Measurements from ENCODE around the gene GNG8. TPM values are rescaled to one million over a fixed set of nuclear protein-coding genes. Genes with fewer than 3 reads are reported as not detected.

Gene GNG8
- total and polyA plus RNA-seq, 9 of the 15 experiments (the other 6 are each of a cell fraction or from before 2014, with no cell fraction given) = 1.3 TPM; not detected in 8

DNA sequence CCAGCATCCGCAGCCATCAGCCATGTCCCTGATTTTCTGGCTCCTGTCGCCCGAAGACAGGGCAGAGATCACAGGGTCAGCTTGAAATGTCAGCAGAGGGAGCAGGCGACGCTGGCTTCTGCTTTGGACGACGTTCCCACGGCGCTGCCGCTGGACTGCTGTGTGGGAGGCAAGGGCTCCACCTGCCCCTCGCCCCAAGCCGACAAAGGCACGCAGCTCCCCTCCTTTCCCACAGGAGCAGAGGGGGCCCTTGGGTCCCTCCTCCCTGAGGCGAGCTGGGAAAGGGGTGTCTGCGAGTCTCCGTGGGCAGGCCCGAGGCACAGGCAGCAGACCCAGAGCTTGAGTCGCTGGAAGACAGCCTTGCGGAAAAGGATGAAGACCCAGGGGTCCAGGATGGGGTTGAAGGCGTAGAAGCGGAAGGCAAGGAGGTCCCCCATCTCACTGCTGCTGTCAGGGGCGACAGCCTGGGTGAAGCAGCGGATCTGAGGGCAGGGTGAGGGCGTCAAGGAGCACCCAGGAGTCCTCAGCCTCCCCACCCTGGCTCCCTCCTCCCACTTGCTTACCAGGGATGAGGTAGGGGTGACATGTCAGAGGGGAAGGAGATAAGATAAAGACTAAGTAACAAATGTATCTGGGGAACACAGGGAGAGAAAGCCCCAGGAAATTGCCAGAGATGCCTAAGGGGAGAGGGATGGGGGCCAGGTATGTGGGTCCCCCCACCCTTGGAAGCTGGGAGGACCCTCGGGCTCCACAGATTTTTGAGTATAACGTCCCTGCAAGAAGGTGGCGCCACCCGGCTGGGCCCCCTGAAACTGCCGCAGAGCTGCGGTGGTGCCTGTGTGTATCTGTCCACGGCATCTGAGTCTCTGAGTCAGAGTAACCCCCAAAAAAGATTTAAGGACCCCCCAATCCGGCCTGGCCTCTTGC, 14.5 kb downstream of the GNG8 start (continued):
- TF ChIP-seq ELF2 (CRISPR knock-in tag; IDR thresholded peaks at IDR 0.05) (no peak), RNF2 (IDR thresholded peaks at IDR 0.05) (no peak), MYBL2 (IDR thresholded peaks at IDR 0.05; ENCODE audit: low read depth) (no peak), MYBL2 (CRISPR knock-in tag; IDR thresholded peaks at IDR 0.05; ENCODE audit: borderline replicate concordance) (no peak), EP400 (IDR thresholded peaks at IDR 0.05) (no peak), XRCC3 (IDR thresholded peaks at IDR 0.05) (no peak), TSC22D4 (tag; IDR thresholded peaks at IDR 0.05) (no peak), KAT2B (IDR thresholded peaks at IDR 0.05; ENCODE audit: low read depth, low read length) (no peak), MEIS2 (IDR thresholded peaks at IDR 0.05; ENCODE audit: partially characterized antibody) (peak; percentile 4), ZBTB7A (IDR thresholded peaks at IDR 0.05; ENCODE audit: borderline replicate concordance, control insufficient read depth, low read depth, low read length) (0 out of 2 replicates have a peak, but pooled peaks have one; percentile 29), DNMT1 (IDR thresholded peaks at IDR 0.05) (no peak), KDM5B (IDR thresholded peaks at IDR 0.05; ENCODE audit: insufficient replicate concordance, low read depth, low read length) (no peak), CTBP1 (IDR thresholded peaks at IDR 0.05; ENCODE audit: borderline replicate concordance) (peak; percentile 35; the same call in 1 of the 2 replicates), CBFA2T3 (IDR thresholded peaks at IDR 0.05) (no peak), POLR2AphosphoS2 (IDR thresholded peaks at IDR 0.05; ENCODE audit: low read length) (no peak), PTTG1 (tag; IDR thresholded peaks at IDR 0.05; ENCODE audit: low read depth) (no peak), ZNF263 (CRISPR knock-in tag; IDR thresholded peaks at IDR 0.05; ENCODE audit: borderline replicate concordance) (peak; percentile 96), PRPF4 (IDR thresholded peaks at IDR 0.05; ENCODE audit: insufficient read depth, low read depth, low read length, poor library complexity, severe bottlenecking) (no peak), ZNF12 (CRISPR knock-in tag; IDR thresholded peaks at IDR 0.05) (no peak), FIP1L1 (IDR thresholded peaks at IDR 0.05; ENCODE audit: low read depth, low read length, poor library complexity, severe bottlenecking) (no peak), PHB2 (IDR thresholded peaks at IDR 0.05; ENCODE audit: low read depth) (no peak)
- TF ChIP-seq, protein P1, sequence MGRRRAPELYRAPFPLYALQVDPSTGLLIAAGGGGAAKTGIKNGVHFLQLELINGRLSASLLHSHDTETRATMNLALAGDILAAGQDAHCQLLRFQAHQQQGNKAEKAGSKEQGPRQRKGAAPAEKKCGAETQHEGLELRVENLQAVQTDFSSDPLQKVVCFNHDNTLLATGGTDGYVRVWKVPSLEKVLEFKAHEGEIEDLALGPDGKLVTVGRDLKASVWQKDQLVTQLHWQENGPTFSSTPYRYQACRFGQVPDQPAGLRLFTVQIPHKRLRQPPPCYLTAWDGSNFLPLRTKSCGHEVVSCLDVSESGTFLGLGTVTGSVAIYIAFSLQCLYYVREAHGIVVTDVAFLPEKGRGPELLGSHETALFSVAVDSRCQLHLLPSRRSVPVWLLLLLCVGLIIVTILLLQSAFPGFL (CRISPR knock-in tag; IDR thresholded peaks at IDR 0.05) = no peak
- TF ChIP-seq, protein P2, sequence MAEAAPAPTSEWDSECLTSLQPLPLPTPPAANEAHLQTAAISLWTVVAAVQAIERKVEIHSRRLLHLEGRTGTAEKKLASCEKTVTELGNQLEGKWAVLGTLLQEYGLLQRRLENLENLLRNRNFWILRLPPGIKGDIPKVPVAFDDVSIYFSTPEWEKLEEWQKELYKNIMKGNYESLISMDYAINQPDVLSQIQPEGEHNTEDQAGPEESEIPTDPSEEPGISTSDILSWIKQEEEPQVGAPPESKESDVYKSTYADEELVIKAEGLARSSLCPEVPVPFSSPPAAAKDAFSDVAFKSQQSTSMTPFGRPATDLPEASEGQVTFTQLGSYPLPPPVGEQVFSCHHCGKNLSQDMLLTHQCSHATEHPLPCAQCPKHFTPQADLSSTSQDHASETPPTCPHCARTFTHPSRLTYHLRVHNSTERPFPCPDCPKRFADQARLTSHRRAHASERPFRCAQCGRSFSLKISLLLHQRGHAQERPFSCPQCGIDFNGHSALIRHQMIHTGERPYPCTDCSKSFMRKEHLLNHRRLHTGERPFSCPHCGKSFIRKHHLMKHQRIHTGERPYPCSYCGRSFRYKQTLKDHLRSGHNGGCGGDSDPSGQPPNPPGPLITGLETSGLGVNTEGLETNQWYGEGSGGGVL (CRISPR knock-in tag; IDR thresholded peaks at IDR 0.05) = no peak
- TF ChIP-seq, protein P3, sequence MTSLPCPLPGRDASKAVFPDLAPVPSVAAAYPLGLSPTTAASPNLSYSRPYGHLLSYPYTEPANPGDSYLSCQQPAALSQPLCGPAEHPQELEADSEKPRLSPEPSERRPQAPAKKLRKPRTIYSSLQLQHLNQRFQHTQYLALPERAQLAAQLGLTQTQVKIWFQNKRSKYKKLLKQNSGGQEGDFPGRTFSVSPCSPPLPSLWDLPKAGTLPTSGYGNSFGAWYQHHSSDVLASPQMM (CRISPR knock-in tag; IDR thresholded peaks at IDR 0.05) = no peak
- TF ChIP-seq, protein P4, sequence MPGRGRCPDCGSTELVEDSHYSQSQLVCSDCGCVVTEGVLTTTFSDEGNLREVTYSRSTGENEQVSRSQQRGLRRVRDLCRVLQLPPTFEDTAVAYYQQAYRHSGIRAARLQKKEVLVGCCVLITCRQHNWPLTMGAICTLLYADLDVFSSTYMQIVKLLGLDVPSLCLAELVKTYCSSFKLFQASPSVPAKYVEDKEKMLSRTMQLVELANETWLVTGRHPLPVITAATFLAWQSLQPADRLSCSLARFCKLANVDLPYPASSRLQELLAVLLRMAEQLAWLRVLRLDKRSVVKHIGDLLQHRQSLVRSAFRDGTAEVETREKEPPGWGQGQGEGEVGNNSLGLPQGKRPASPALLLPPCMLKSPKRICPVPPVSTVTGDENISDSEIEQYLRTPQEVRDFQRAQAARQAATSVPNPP (IDR thresholded peaks at IDR 0.05; ENCODE audit: borderline replicate concordance, insufficient read depth, insufficient read length) = no peak

All from K562 (cell line).